Measurements from ENCODE around the gene CCL24.
"Not testable (repeated sequence)": the region's sequence is repeated elsewhere in the genome, so short reads cannot be mapped to it uniquely, and the experiment has no call there.

The CCL24 gene

GRCh38 chr7:75818472-75818871 lies 4.9 kb upstream of the CCL24 start:
- no peak for DNase-seq

GRCh38 chr7:75817116-75817515 lies 3.5 kb upstream of the CCL24 start:
- no peak for DNase-seq

GRCh38 chr7:75815418-75816064 lies 1.9 kb upstream of the CCL24 start:
- DNase-seq: no peak

GRCh38 chr7:75814407-75814947 lies 871 bp upstream of the CCL24 start:
- no peak for DNase-seq

- no peak for DNase-seq
These were observed 522 bp downstream of the CCL24 start for GRCh38 chr7:75813084-75813483.

- no peak for DNase-seq
These were observed 1.5 kb downstream of the CCL24 start for GRCh38 chr7:75811894-75812678.

GRCh38 chr7:75809396-75809795 lies 4.2 kb downstream of the CCL24 start:
- DNase-seq: no peak

GRCh38 chr7:75808106-75808505 lies 5.5 kb downstream of the CCL24 start:
- no peak for DNase-seq

- DNase-seq: no peak
These were observed 6.2 kb downstream of the CCL24 start for GRCh38 chr7:75807452-75807851.

- DNase-seq: no peak
These were observed 6.9 kb downstream of the CCL24 start for GRCh38 chr7:75806560-75807307.

GRCh38 chr7:75804705-75805104 lies 8.9 kb downstream of the CCL24 start:
- no peak for DNase-seq

- no peak for DNase-seq
These were observed 9.6 kb downstream of the CCL24 start for GRCh38 chr7:75804004-75804403.

- no peak for DNase-seq
These were observed 11.1 kb downstream of the CCL24 start for GRCh38 chr7:75802552-75802821.

GRCh38 chr7:75798770-75799169 lies 14.8 kb downstream of the CCL24 start:
- DNase-seq: no peak

- DNase-seq: no peak
These were observed 17.2 kb downstream of the CCL24 start for GRCh38 chr7:75796420-75796819.

- no peak for DNase-seq
These were observed 17.7 kb downstream of the CCL24 start for GRCh38 chr7:75795831-75796285.

GRCh38 chr7:75793676-75794075 lies 19.9 kb downstream of the CCL24 start:
- DNase-seq: no peak

- DNase-seq: not testable (repeated sequence)
These were observed 21.0 kb downstream of the CCL24 start for GRCh38 chr7:75792567-75792966.

GRCh38 chr7:75789361-75789924 lies 24.2 kb downstream of the CCL24 start:
- peak; percentile 54 for DNase-seq

GRCh38 chr7:75788154-75788847 lies 25.3 kb downstream of the CCL24 start:
- not testable (repeated sequence) for DNase-seq

- not testable (repeated sequence) for DNase-seq
These were observed 30.5 kb downstream of the CCL24 start for GRCh38 chr7:75783058-75783457.

GRCh38 chr7:75780647-75781273 lies 32.8 kb downstream of the CCL24 start:
- not testable (repeated sequence) for DNase-seq

All from right forelimb (tissue), 1 donor.